IPS-NIHi7 (cell line): ENCODE data around the gene LMO7.

Experiments used
- DNase-seq: peaks from one replicate; pipeline ENCODE4 v3.0.0; 2012; ENCODE audit warnings: mixed read lengths; ENCODE audit errors: extremely low spot score

Gene LMO7

DNA sequence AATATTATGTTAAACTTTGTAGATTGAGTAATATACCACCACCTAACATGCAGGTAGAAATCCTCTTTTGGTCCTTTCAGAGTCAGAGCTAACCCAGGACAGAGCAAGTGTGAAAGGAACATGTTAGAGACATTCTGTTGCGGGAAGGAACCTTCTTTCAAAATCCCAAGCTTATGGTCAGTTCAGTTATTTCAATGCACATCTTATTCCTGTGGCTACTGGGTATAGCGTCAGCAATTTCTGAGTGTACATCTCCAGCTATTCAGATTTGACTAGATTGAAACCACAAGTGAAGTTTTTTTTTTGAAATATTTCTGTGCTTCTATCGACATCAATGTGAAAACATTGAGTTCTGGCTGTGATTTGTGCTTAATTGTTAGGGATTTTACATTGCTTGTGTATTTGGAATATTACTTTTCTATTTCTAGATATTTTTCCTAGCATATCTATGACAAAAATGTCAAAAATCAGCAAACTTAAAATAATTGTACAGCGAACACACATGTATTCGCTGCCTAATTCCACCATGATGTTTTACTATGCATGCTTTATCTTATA lies 165.3 kb downstream of the LMO7 start:
- no peak for DNase-seq

DNA sequence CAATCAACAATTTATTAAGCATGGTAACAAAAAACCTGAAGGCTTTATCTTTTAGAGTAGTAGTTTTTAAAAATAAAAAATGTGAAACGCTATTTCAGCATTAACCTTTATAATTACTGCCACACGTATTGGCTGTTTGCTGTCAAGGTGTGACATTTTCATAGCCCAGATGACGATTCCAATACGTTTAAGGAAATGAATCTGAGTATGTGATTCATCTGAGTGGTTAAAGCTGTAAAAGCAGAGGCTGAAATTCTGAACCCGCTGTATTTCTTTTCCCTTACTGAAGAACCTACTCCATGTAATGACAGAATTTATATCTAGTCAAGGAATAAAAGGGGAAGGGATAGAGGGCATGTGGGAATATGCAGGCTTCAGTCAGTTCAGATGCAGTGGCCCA lies 166.0 kb downstream of the LMO7 start:
- no peak for DNase-seq

GRCh38 chr13:75803164-75803611 lies 167.1 kb downstream of the LMO7 start:
- peak; percentile 72 for DNase-seq

GRCh38 chr13:75804054-75804453 lies 167.9 kb downstream of the LMO7 start:
- no peak for DNase-seq

- DNase-seq = no peak
Observed at GRCh38 chr13:75804605-75805004, 168.5 kb downstream of the LMO7 start.

- peak; percentile 19 for DNase-seq
Observed at GRCh38 chr13:75806117-75806516, 170.0 kb downstream of the LMO7 start.

GRCh38 chr13:75811361-75811760 lies 175.2 kb downstream of the LMO7 start:
- DNase-seq = no peak

- DNase-seq = no peak
Observed at GRCh38 chr13:75811841-75812240, 175.7 kb downstream of the LMO7 start.

- no peak for DNase-seq
Observed at GRCh38 chr13:75812751-75813181, 176.6 kb downstream of the LMO7 start.

- DNase-seq = no peak
Observed at GRCh38 chr13:75813323-75813722, 177.2 kb downstream of the LMO7 start.

GRCh38 chr13:75818179-75818967 lies 182.2 kb downstream of the LMO7 start:
- no peak for DNase-seq

- DNase-seq = no peak
Observed at GRCh38 chr13:75818968-75819225, 182.8 kb downstream of the LMO7 start.

GRCh38 chr13:75825161-75825560 lies 189.0 kb downstream of the LMO7 start:
- peak; percentile 19 for DNase-seq

DNA sequence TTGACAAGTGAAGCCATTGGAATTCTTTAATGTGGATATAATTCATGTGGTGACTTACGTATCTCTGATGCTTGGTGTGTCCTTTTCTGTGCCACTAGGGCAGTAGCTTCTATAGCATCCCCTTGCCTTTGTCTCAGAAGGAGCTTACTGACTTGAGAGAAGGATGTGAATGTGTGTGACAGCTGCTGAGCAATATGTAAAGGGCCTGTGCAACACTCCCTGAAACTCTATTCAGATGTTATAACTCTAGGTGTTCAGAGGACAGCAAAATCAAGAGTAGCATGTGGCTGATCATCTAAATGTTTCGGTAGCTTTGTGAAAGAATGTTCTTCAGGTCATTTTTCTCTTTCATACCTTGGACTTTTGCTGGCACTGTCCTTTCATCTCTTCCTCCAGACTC lies 189.5 kb downstream of the LMO7 start:
- DNase-seq = no peak

- no peak for DNase-seq
Observed at GRCh38 chr13:75826391-75826790, 190.3 kb downstream of the LMO7 start.

DNA sequence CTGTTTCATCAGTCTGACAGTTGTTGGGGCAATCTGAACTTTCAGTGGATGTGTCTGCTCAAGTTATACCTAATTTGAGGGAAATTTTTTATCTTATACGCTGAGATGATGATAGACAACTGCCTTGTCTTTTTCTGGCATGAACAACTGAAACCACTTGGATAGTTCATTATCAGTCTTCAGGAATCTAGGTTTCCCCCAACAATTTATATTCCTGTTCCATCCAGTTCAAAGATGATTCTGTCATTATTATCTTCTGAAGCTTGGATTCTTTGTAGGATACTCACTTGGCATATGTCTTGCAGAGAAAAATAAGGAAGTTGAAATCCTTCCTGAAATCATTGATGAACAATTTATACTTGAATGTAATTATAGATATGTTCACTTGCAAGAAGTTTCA lies 193.7 kb downstream of the LMO7 start:
- no peak for DNase-seq

- DNase-seq = no peak
Observed at GRCh38 chr13:75830842-75831241, 194.7 kb downstream of the LMO7 start.

- no peak for DNase-seq
Observed at GRCh38 chr13:75831389-75831788, 195.3 kb downstream of the LMO7 start.

- no peak for DNase-seq
Observed at GRCh38 chr13:75832812-75833211, 196.7 kb downstream of the LMO7 start.

DNA sequence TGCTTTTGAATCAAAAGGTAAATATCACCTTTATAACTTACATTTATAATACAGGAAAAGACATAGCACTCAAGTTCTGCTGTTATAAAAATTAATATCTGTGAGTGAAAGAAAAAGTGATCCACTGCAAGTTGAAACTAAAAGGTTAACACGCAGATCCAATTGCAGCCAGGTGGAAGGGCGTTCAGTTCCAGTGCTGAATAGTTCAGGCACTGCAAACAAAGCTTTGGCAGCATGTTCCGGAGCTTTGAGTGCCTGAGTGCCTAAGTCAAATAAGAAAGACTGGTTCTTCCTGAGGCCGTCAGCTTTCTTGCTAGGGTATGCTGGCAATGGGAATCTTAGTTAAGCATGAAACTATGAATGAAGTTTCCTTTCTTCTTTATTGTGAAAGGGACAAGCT lies 200.3 kb downstream of the LMO7 start:
- no peak for DNase-seq

GRCh38 chr13:75838366-75839005 lies 202.4 kb downstream of the LMO7 start:
- no peak for DNase-seq

- DNase-seq = no peak
Observed at GRCh38 chr13:75839406-75839805, 203.3 kb downstream of the LMO7 start.

DNA sequence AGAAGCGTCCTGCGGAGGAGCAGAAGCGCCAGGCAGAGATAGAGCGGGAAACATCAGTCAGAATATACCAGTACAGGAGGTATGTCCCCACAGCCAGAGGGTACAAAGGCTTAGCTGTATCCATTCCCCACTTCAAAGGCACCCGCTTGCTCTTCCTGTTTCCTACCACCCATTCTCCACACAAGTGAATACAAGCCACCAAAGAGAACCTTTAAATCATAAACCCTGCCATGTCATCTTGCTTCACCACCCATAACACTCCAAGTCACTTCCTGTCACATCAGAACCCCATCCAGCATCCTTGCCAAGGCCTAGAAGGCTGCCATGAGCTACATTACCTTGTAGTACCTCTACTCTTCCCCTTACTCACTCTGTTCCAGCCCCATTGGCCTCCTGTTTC lies 205.8 kb downstream of the LMO7 start:
- no peak for DNase-seq
